Fibroblast of the aortic adventitia (primary cell): ENCODE measurements around the gene PTOV1. TPM values are rescaled to one million over a fixed set of nuclear protein-coding genes. Genes with fewer than 3 reads are reported as not detected.

ENCODE experiments used
- DNase-seq: peaks from one replicate; pipeline ENCODE4 v3.0.0-alpha.2; 2010; ENCODE audit warnings: low read depth
- H3K4me3 ChIP-seq: 2 replicates; pipeline ENCODE4 v1.5.1; 2011; ENCODE audit warnings: low read depth, mild to moderate bottlenecking, control low read depth, low read length, moderate library complexity
- total RNA-seq: library from RNA; depleted of rRNA; stranded (reverse); fragments of >200 nt; gene quantifications from 2 replicates; pipeline ENCODE4 v1.2.3, GENCODE V29; 2012; ENCODE audit warnings: low replicate concordance
- TF ChIP-seq, protein P1 (sequence below): IDR thresholded peaks from 2 replicates; pipeline ENCODE4 v1.5.1; 2011; ENCODE audit warnings: mild to moderate bottlenecking, low read length, control low read depth, inconsistent platforms; ENCODE audit not compliant: insufficient read depth

Gene PTOV1
- total RNA-seq, 1 donor: 46.2 TPM

DNA sequence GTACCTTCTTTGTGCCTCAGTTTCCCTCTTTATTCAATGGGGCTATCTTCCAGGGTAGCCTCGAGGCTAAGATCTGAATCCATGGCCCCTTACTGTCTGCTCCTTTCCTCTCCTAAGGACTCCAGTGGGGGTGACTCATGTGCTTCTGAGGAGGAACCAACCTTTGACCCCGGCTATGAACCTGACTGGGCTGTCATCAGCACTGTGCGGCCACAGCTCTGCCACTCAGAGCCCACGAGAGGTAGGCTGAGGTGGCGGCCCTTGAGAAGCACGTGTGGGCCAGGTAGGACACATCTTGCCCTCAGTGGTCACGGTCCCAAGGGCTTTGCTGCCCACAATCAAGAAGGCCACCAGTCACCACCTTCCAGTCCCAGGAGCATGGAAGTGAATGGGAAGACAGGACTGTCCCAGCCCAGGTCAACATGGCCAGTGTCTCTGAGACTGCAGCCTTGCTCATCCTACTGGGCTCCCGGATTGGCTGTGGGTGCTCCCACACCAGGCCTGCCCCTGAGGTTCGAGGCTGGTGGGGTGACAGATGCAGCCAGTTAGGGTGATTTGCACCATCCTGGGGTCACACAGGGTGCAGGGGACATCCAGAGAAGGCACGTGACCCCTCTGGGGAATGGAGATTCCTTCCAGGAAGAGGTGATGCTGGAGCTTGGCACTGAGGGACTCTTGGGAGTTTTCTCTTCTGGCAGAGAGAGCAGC is 29.4 kb downstream of the PTOV1 start:
- no peak for DNase-seq
- TF ChIP-seq, protein P1, sequence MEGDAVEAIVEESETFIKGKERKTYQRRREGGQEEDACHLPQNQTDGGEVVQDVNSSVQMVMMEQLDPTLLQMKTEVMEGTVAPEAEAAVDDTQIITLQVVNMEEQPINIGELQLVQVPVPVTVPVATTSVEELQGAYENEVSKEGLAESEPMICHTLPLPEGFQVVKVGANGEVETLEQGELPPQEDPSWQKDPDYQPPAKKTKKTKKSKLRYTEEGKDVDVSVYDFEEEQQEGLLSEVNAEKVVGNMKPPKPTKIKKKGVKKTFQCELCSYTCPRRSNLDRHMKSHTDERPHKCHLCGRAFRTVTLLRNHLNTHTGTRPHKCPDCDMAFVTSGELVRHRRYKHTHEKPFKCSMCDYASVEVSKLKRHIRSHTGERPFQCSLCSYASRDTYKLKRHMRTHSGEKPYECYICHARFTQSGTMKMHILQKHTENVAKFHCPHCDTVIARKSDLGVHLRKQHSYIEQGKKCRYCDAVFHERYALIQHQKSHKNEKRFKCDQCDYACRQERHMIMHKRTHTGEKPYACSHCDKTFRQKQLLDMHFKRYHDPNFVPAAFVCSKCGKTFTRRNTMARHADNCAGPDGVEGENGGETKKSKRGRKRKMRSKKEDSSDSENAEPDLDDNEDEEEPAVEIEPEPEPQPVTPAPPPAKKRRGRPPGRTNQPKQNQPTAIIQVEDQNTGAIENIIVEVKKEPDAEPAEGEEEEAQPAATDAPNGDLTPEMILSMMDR: no peak
- H3K4me3 ChIP-seq: no peak overlapping the region

DNA sequence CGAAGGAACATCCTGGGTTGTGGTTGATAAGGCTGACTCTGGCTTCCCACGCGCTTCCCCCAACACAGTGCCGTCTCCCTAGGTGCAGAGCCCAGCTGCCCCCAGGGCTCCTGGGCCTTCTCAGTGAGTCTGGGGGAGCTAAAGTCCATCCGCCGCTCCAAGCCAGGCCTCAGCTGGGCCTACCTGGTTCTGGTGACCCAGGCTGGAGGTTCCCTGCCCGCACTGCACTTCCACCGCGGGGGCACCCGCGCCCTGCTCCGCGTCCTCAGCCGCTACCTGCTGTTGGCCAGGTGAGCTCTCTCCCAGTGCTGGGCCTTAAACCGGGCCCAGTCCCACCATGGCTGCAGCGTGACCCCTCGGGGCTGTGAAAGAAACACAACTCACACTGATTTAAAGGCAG is 30.2 kb downstream of the PTOV1 start:
- TF ChIP-seq, protein P1: no peak
- DNase-seq: no peak
- H3K4me3 ChIP-seq: no peak overlapping the region

DNA sequence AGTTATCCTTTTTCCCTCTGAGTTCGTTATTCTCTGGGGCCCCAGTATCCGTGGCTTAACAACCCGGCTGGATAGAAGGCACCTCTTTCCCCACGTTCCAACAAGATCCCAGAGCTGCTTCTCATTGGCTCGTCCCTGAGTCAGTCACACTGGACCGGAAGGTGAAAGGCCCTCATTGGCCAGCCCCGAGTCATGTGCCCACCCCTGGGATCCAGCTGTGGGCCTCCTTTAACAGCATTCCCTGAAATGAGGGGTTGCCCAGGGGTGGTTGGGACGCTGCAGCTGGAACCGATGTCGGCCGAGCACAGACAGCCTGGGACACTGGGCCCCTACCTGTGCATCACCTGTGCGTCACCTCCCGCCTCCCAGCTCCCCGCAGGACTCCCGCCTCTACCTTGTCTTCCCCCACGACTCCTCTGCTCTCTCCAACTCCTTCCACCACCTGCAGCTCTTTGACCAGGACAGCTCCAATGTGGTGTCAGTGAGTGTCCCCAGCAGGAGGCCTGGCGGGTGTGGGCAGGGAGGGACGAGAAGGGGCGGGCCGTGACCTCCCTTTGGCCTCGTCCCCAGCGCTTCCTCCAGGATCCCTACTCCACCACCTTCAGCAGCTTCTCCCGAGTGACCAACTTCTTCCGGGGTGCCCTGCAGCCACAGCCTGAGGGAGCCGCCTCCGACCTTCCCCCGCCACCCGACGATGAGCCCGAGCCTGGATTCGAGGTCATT is 30.9 kb downstream of the PTOV1 start:
- TF ChIP-seq, protein P1: no peak
- DNase-seq: no peak
- H3K4me3 ChIP-seq: no peak overlapping the region

DNA sequence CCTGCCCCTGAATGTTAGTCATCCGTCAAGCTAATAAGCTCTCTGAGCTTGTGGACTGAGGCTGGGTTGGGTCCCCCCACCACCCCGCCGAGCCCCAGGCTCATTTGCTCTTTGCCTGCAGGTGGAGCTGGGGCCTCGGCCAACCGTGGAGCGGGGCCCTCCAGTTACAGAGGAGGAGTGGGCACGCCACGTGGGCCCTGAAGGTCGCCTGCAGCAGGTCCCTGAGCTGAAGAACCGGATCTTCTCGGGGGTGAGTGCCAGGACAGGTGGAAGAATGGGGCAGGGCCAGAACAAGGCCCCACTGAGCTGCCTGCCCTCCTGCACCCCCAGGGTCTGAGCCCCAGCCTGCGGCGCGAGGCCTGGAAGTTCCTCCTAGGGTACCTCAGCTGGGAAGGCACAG is 31.7 kb downstream of the PTOV1 start:
- TF ChIP-seq, protein P1: no peak
- no peak overlapping the region for H3K4me3 ChIP-seq
- no peak for DNase-seq

DNA sequence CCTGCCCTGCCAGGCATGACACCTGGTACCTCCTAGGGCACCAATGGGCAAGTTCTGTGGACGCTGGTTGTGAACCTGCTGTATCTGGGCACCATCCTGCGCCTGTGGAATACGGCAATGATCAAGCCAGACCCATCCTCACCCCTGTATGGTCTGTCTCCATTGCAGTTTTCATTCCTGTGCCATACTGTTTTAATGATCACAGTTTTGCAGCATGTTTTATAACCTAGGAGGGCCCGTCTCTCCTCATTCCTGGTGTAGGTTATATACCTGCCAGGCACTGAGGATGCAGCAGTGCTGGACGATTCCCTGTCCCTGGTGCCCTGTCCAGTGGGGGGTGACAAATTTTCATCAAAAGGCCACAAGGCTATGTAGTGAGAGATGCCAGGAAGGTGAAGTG is 32.1 kb downstream of the PTOV1 start:
- no peak for DNase-seq
- TF ChIP-seq, protein P1: no peak
- no peak overlapping the region for H3K4me3 ChIP-seq

DNA sequence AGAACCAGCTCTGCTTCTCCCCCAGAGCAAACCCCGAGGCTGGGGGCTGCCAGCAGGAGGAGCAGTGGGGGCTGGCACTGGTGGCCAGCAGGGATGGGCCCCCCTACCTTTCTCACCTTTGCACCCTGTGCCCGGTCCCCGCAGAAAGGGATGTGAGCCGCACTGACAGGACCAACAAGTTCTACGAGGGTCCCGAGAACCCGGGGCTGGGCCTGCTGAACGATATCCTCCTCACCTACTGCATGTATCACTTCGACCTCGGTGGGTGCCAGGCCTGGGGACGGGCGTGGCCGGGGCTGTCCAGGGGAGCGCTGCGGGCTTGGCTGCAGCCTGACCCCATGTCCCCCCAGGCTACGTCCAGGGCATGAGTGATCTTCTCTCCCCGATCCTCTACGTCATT is 33.1 kb downstream of the PTOV1 start:
- DNase-seq: no peak
- no peak overlapping the region for H3K4me3 ChIP-seq
- TF ChIP-seq, protein P1: no peak

DNA sequence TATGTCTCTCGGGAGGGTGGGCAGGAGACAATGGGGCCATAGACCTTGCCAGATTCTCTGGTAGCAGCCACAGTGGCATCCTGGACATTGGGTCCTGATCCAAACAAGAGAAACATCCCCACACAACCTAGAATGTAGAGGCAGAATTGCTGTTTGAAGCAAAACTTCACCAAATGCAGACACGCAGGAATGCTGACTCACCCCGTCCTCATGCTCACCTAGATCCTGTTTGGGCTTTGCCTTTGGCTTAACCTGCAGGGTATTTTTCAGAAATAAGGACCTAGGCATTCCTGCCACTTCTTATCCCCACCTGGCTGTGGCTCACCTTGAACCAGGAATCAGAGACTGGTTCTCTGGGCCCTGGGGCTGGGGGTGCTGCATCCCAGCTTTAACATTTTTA is 33.8 kb downstream of the PTOV1 start:
- no peak overlapping the region for H3K4me3 ChIP-seq
- no peak for DNase-seq
- TF ChIP-seq, protein P1: no peak
